Stomach (tissue), 4 donors: Measurements from ENCODE around the gene PATE2.

Experiments
- CTCF ChIP-seq, 7 experiments: fragments of 450-650 bp in 4 of 7; fragments of 200-600 bp in 3 of 7; sonication (generic) in 3 of 7; IDR thresholded peaks; one replicate each; pipeline ENCODE4 v1.5.1; 2016 to 2019; ENCODE audit warnings: antibody characterized with exemption in 7 of 7, control low read depth in 2 of 7, mild to moderate bottlenecking in 1 of 7
- POLR2A ChIP-seq, 4 donors: fragments of 450-650 bp; IDR thresholded peaks; one replicate each; pipeline ENCODE4 v1.6.1; 2016; ENCODE audit warnings: antibody characterized with exemption in 4 of 4, control low read depth in 2 of 4, mild to moderate bottlenecking in 1 of 4, moderate library complexity in 1 of 4
- POLR2AphosphoS5 ChIP-seq, 3 donors: sonication (generic); formaldehyde crosslinking; IDR thresholded peaks; one replicate each; pipeline ENCODE4 v1.6.1; 2016; ENCODE audit warnings: antibody characterized with exemption in 3 of 3

GRCh38 chr11:125756050-125756449, 22.6 kb downstream of the PATE2 start:
- no peak for TF ChIP-seq POLR2AphosphoS5 (IDR thresholded peaks at IDR 0.05)
- no peak for TF ChIP-seq POLR2A (IDR thresholded peaks at IDR 0.05)
- TF ChIP-seq CTCF (IDR thresholded peaks at IDR 0.05), result no peak
